ENCODE measurements around the gene TMEM175.

Gene TMEM175

DNA sequence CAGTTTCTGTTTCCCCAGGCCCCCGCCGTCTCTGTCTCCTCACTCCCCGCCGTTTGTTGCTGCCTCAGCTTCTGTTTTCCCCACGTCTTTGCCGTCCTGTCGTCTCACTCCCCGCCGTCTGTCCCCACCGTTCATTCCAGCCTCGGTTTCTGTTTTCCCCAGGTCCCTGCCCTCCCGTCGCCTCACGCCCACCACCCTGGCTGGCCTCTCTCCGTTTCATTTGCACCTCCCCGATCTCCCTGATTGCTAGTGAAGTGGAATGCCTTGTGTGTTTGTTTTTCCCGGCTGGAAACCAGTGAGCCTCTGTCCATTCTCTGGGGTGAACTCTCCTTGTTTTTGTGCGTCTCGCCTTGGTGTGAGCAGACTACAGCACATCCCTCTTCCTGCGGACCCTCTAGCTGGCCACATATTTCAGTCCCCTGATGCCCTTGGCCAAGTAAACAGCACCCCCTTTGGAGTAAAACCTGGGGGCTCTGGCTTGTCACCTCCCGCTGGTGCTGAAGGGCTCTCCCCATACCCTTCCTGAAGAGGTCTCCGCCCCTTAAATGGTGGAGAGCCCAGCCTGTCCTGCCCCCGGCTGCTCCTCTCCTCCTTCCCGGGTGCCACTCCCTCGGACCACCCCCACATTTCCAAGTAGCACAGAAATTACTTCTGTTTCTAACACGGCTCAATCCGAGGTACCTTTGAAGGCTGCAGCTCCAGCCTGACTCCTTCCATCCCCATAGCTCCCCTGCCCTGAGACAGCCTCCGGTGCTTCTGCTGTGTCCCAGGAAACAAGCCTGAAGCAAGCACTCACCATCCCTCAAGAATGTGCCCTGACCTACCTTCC, 13.2 kb downstream of the TMEM175 start:
- TF ChIP-seq L3MBTL2 (conservative IDR thresholded peaks at IDR 0.05) (no peak), NFRKB (IDR thresholded peaks at IDR 0.05) (no peak), FOXK2 (IDR thresholded peaks at IDR 0.05) (no peak), HDGF (IDR thresholded peaks at IDR 0.05; ENCODE audit: borderline replicate concordance) (no peak), CTBP1 (IDR thresholded peaks at IDR 0.05; ENCODE audit: borderline replicate concordance) (no peak), FOXA1 (IDR thresholded peaks at IDR 0.05) (no peak), SP1 (IDR thresholded peaks at IDR 0.05) (no peak), ZNF384 (IDR thresholded peaks at IDR 0.05) (no peak), FOXM1 (IDR thresholded peaks at IDR 0.05; ENCODE audit: borderline replicate concordance) (no peak)
- TF ChIP-seq, protein P1, sequence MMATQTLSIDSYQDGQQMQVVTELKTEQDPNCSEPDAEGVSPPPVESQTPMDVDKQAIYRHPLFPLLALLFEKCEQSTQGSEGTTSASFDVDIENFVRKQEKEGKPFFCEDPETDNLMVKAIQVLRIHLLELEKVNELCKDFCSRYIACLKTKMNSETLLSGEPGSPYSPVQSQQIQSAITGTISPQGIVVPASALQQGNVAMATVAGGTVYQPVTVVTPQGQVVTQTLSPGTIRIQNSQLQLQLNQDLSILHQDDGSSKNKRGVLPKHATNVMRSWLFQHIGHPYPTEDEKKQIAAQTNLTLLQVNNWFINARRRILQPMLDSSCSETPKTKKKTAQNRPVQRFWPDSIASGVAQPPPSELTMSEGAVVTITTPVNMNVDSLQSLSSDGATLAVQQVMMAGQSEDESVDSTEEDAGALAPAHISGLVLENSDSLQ (IDR thresholded peaks at IDR 0.05): no peak
- no peak for DNase-seq (ENCODE audit: extremely low spot score)
- CTCF ChIA-PET: no interaction called here
- POLR2A ChIA-PET: interaction anchor here (1.3 kb wide), 1 partner anchor 14 kb away, joined by 4 read pairs; the partner anchor contains the start of genes GAK and TMEM175

DNA sequence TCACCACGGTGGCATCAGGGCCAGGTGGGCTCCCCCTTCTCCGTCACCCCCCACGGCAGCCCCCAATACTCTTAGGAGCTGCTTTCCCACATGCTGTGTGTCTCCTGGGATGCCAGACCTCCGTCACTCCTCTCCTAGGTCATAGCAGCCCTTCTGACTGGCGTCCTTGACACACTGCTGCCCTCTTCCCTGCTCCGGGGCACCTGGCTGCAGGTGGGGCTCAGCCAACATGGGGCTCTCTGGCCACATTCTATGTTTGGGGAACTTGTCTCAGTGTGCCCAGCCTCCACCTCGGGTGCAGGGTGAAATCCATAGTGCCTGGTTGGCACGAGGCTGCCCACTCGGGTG, 13.8 kb downstream of the TMEM175 start:
- TF ChIP-seq FOXA1 (IDR thresholded peaks at IDR 0.05): no peak
- ChIA-PET POLR2A (interaction anchor here (1.3 kb wide), 1 partner anchor 14 kb away, joined by 4 read pairs; the partner anchor contains the start of genes GAK and TMEM175), CTCF (no interaction called here)
- no peak for DNase-seq (ENCODE audit: extremely low spot score)

DNA sequence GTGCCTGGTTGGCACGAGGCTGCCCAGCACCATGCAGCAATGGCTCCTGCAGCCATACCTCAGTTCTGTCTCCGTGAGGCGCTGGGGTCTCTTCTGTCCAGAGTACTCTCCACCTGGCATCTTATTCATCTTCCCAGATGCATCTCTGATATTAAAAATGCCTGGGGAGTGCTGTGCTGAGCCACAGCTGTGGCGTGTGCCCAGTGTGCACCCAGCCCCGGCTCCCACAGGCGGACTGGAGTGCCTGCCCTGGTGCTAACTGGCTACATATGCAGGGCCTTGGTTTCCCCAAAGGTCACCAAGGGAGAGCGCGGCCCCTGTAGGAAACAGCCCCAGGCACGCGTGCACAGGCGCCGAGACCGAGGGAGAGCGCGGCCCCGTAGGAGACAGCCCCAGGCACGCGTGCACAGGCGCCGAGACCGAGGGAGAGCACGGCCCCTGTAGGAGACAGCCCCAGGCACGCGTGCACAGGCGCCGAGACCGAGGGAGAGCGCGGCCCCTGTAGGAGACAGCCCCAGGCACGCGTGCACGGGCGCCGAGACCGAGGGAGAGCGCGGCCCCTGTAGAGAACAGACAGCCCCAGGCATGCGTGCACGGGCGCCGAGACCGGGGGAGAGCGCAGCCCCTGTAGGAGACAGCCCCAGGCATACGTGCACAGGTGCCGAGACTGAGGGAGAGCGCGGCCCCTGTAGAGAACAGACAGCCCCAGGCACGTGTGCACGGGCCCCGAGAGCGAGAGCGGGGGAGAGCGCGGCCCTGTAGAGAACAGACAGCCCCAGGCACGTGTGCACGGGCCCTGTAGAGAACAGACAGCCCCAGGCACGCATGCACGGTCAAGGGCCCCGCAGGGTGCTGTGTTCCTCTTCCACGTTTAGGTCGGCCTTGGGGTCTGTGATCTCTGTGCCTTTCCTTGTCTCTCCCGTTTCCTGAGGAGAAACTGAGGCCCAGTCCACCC, 14.5 kb downstream of the TMEM175 start:
- TF ChIP-seq SP1 (IDR thresholded peaks at IDR 0.05) (no peak), TARDBP (IDR thresholded peaks at IDR 0.05) (no peak), ZNF384 (IDR thresholded peaks at IDR 0.05) (no peak), BHLHE40 (IDR thresholded peaks at IDR 0.05; ENCODE audit: borderline replicate concordance) (no peak), HDGF (IDR thresholded peaks at IDR 0.05; ENCODE audit: borderline replicate concordance) (no peak), NFRKB (IDR thresholded peaks at IDR 0.05) (no peak), SUZ12 (IDR thresholded peaks at IDR 0.05) (no peak), ELF4 (IDR thresholded peaks at IDR 0.05) (no peak)
- TF ChIP-seq, protein P1 (IDR thresholded peaks at IDR 0.05): no peak
- POLR2A ChIA-PET: no interaction called here
- DNase-seq (ENCODE audit: extremely low spot score): no peak
- CTCF ChIA-PET: no interaction called here

DNA sequence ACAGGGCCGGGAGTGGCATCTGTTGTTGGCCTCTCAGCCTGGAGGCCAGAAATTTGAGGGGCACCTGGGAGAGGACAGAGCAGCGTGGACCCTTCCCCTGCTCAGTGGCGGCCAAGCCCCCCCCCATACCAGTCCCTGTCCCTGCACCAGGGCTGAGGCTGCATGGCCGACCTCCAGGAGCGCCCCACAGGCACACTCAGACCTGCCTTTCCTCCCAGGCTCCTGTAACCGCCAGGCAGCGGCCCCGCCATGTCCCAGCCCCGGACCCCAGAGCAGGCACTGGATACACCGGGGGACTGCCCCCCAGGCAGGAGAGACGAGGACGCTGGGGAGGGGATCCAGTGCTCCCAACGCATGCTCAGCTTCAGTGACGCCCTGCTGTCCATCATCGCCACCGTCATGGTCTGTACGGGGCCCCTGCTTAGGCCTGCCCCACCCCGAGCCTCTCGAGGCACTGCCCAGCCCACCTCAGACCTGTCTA, 15.3 kb downstream of the TMEM175 start:
- no peak for DNase-seq (ENCODE audit: extremely low spot score)
- ChIA-PET POLR2A (interaction anchor here (1.2 to 1.8 kb wide), 2 partner anchors 11 to 15 kb away, joined by 4 to 12 read pairs; partner anchors contain the start of genes GAK and TMEM175), CTCF (no interaction called here)
- TF ChIP-seq L3MBTL2 (conservative IDR thresholded peaks at IDR 0.05) (no peak), FOXK2 (IDR thresholded peaks at IDR 0.05) (no peak), FOXA1 (IDR thresholded peaks at IDR 0.05) (no peak), BHLHE40 (IDR thresholded peaks at IDR 0.05; ENCODE audit: borderline replicate concordance) (no peak), CTBP1 (IDR thresholded peaks at IDR 0.05; ENCODE audit: borderline replicate concordance) (no peak), ARNT (IDR thresholded peaks at IDR 0.05) (no peak), SUZ12 (IDR thresholded peaks at IDR 0.05) (no peak), LEF1 (IDR thresholded peaks at IDR 0.05; ENCODE audit: borderline replicate concordance) (no peak), ELF4 (IDR thresholded peaks at IDR 0.05) (no peak), SP1 (IDR thresholded peaks at IDR 0.05) (no peak)
- TF ChIP-seq, protein P1 (IDR thresholded peaks at IDR 0.05): no peak

DNA sequence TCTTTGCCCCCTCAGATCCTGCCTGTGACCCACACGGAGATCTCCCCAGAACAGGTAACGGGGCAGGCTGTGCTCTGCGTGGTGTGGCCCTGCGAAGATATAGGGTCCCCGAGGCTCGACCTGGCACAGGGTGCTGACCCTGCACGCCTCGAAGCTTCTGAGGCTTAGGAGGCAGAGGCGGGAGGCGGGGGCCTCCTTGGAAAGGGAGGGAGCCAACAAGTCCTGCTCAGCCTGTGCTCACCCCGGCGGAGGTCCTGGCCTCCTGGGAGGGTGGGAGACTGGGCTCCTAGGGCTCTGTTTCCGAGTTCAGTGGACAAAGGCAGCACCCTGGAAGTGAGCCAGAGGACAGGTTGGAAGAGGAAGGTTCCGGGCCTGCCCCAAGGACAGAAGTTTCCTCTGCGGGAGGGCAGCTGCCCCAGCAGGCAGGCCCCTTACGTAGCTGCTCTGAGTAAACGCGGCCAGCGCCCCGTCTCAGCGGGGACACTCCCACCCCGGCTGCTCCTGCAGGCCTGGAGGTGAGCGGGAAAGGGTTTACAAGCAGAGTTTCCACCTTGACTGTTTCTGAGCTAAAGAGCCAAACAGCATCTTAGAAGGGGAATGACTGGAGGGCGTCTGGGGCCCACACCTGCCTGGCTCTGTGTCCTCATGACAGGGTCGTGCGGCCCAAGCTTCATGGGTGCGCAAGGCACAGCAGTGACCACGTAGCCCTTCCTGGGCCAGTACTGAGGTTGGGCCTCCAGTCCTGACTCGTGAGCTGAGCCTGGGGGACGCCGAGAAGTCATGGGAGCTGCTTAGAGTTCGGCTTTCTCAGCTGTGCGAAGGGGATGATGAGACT, 16.1 kb downstream of the TMEM175 start:
- CTCF ChIA-PET: no interaction called here
- DNase-seq (ENCODE audit: extremely low spot score): no peak
- no peak for TF ChIP-seq HDGF (IDR thresholded peaks at IDR 0.05; ENCODE audit: borderline replicate concordance)
- no peak for TF ChIP-seq L3MBTL2 (conservative IDR thresholded peaks at IDR 0.05)
- TF ChIP-seq SUZ12 (IDR thresholded peaks at IDR 0.05): no peak
- no peak for TF ChIP-seq ARNT (IDR thresholded peaks at IDR 0.05)
- TF ChIP-seq TARDBP (IDR thresholded peaks at IDR 0.05): no peak
- no peak for TF ChIP-seq FOXM1 (IDR thresholded peaks at IDR 0.05; ENCODE audit: borderline replicate concordance)
- TF ChIP-seq BHLHE40 (IDR thresholded peaks at IDR 0.05; ENCODE audit: borderline replicate concordance): no peak
- TF ChIP-seq, protein P1 (IDR thresholded peaks at IDR 0.05): no peak
- TF ChIP-seq LEF1 (IDR thresholded peaks at IDR 0.05; ENCODE audit: borderline replicate concordance): no peak
- no peak for TF ChIP-seq FOXA1 (IDR thresholded peaks at IDR 0.05)
- TF ChIP-seq ZNF384 (IDR thresholded peaks at IDR 0.05): no peak
- no peak for TF ChIP-seq NFRKB (IDR thresholded peaks at IDR 0.05)
- TF ChIP-seq FOXK2 (IDR thresholded peaks at IDR 0.05): no peak
- POLR2A ChIA-PET: interaction anchor here (1.1 to 1.8 kb wide), 3 partner anchors 12 to 16 kb away, joined by 4 to 12 read pairs (median 4); partner anchors contain the start of genes GAK and TMEM175

Measured in HEK293T (cell line).